GM12878 (cell line): ENCODE data around the gene FOXB2. TPM values are rescaled to one million over a fixed set of nuclear protein-coding genes. Genes with fewer than 3 reads are reported as not detected.

Source experiments
- ATAC-seq: fragments of 200-7000 bp; cut with Tn5 transposase; 3 replicates; pipeline ENCODE4 v1.9.1; 2020; ENCODE audit warnings: mild to moderate bottlenecking, moderate library complexity
- BruUV-seq: library from RNA; stranded (reverse); fragments of 400-500 nt; replicated peaks from 2 replicates; lab custom pipeline; 2021; lab: Mats Ljungman, UMichigan
- CTCF ChIA-PET: fragments of 300-600 bp; sonication (Branson Sonifier 250); formaldehyde crosslinking; extraction: SDS; loops from one replicate; lab custom pipeline; 2021; ENCODE audit warnings: inconsistent platforms; lab: Yijun Ruan, JAX
- POLR2A ChIA-PET: fragments of 350-600 bp; formaldehyde crosslinking; extraction: SDS; loops from one replicate; lab custom pipeline; 2021; ENCODE audit warnings: inconsistent platforms; lab: Charles Lee
- RAD21 ChIA-PET: fragments of 300-600 bp; sonication (Branson Sonifier 250); formaldehyde crosslinking; loops from one replicate; lab custom pipeline; 2023; ENCODE audit warnings: antibody characterized with exemption; ENCODE audit not compliant: unreplicated experiment; lab: Charles Lee
- SMC1A ChIA-PET: fragments of 300-600 bp; sonication (Branson Sonifier 250); formaldehyde crosslinking; loops from one replicate; lab custom pipeline; 2023; ENCODE audit not compliant: unreplicated experiment, uncharacterized antibody; lab: Charles Lee
- DNase-seq: peaks from one replicate; pipeline ENCODE4 v3.0.0-alpha.2; 2011; ENCODE audit warnings: low read depth, low spot score
- FAIRE-seq: peaks from 3 replicates; lab custom pipeline; 2011; peaks lifted over from hg19 to GRCh38; lab: Jason Lieb, UNC
- H2AFZ ChIP-seq: 2 replicates; pipeline ENCODE4 v1.6.0; 2011; ENCODE audit warnings: low read depth, low read length, control low read depth; ENCODE audit not compliant: control insufficient read depth
- H3K27ac ChIP-seq: 2 replicates; pipeline ENCODE4 v1.5.1; 2011; ENCODE audit warnings: control low read depth; ENCODE audit not compliant: control insufficient read depth, insufficient read depth
- H3K27me3 ChIP-seq, 2 experiments: replicated peaks in 1 of 2; 2 replicates each; pipeline versions ENCODE4 v1.6.0 to v1.6.1; 2011; ENCODE audit warnings: low read length in 1 of 2; ENCODE audit not compliant: control insufficient read depth in 2 of 2, insufficient read depth in 2 of 2
- H3K36me3 ChIP-seq, 2 experiments: 2 replicates each; pipeline ENCODE4 v1.5.1; 2011; ENCODE audit warnings: low read length in 1 of 2; ENCODE audit not compliant: control insufficient read depth in 2 of 2, insufficient read depth in 2 of 2
- H3K4me1 ChIP-seq: 2 replicates; pipeline ENCODE4 v1.6.1; 2011; ENCODE audit warnings: mild to moderate bottlenecking, low read length, moderate library complexity, mixed read lengths; ENCODE audit not compliant: control insufficient read depth, insufficient read depth
- H3K4me2 ChIP-seq: 2 replicates; pipeline ENCODE4 v1.6.0; 2011; ENCODE audit warnings: control low read depth; ENCODE audit not compliant: control insufficient read depth, insufficient read depth
- H3K4me3 ChIP-seq: fragments of 200-600 bp; sonication (generic); 2 replicates; pipeline ENCODE4 v1.5.1; 2016
- H3K79me2 ChIP-seq: 2 replicates; pipeline ENCODE4 v1.6.0; 2011; ENCODE audit warnings: low read length; ENCODE audit not compliant: control insufficient read depth, insufficient read depth
- H3K9ac ChIP-seq: 2 replicates; pipeline ENCODE4 v1.8.0; 2011; ENCODE audit warnings: low read length, control low read depth, mixed read lengths; ENCODE audit not compliant: control insufficient read depth, insufficient read depth
- H3K9me3 ChIP-seq: replicated peaks from 3 replicates; pipeline ENCODE4 v1.5.1; 2011; ENCODE audit warnings: mild to moderate bottlenecking, low read length; ENCODE audit not compliant: control insufficient read depth, insufficient read depth
- H4K20me1 ChIP-seq: 2 replicates; pipeline ENCODE4 v1.6.0; 2011; ENCODE audit not compliant: control insufficient read depth, insufficient read depth
- CHD2 ChIP-seq: IDR thresholded peaks from 2 replicates; pipeline ENCODE4 v1.6.1; 2011; ENCODE audit warnings: low read depth, low read length, improper control_type of control experiment, borderline replicate concordance
- KDM1A ChIP-seq: fragments of 200-600 bp; sonication (generic); IDR thresholded peaks from 2 replicates; pipeline ENCODE4 v1.6.1; 2016; ENCODE audit warnings: borderline replicate concordance
- NBN ChIP-seq: fragments of 450-650 bp; IDR thresholded peaks from 2 replicates; pipeline ENCODE4 v1.6.1; 2016
- NRF1 ChIP-seq: conservative IDR thresholded peaks from 2 replicates; pipeline ENCODE4 v1.6.1; 2011; ENCODE audit warnings: mild to moderate bottlenecking, low read depth, low read length, improper control_type of control experiment
- PBX3 ChIP-seq: IDR thresholded peaks from 2 replicates; pipeline ENCODE4 v1.6.1; 2011; ENCODE audit warnings: mild to moderate bottlenecking, low read depth, low read length, moderate library complexity; ENCODE audit not compliant: insufficient replicate concordance
- SMAD5 ChIP-seq: IDR thresholded peaks from 2 replicates; pipeline ENCODE4 v1.6.1; 2016; ENCODE audit warnings: antibody characterized with exemption, low read depth
- SMARCA5 ChIP-seq: fragments of 450-650 bp; IDR thresholded peaks from 2 replicates; pipeline ENCODE4 v1.6.1; 2017; ENCODE audit warnings: mild to moderate bottlenecking
- SUZ12 ChIP-seq: fragments of 200-600 bp; sonication (generic); IDR thresholded peaks from one replicate; pipeline ENCODE4 v1.6.1; 2018; ENCODE audit warnings: antibody characterized with exemption, mild to moderate bottlenecking; ENCODE audit not compliant: unreplicated experiment
- WRNIP1 ChIP-seq: IDR thresholded peaks from 2 replicates; pipeline ENCODE4 v1.6.1; 2011; ENCODE audit warnings: low read depth, low read length, improper control_type of control experiment, borderline replicate concordance
- ZNF207 ChIP-seq: fragments of 450-650 bp; IDR thresholded peaks from 2 replicates; pipeline ENCODE4 v1.6.1; 2014; ENCODE audit warnings: antibody characterized with exemption, mild to moderate bottlenecking, borderline replicate concordance
- WGBS: methylation state at CpG from one replicate; pipeline ENCODE4 v1.1.6; 2016; ENCODE audit warnings: low lambda C conversion rate; ENCODE audit not compliant: insufficient replicate concordance, insufficient coverage; ENCODE audit errors: missing lambda C conversion rate; 5-methylcytosine and 5-hydroxymethylcytosine counted together
- in situ Hi-C: fragments of 300-500 bp; cut with MboI; formaldehyde crosslinking; loops from 9 replicates; pipeline ENCODE4 v1.14.3; 2018; ENCODE audit warnings: mixed read lengths
- intact Hi-C: fragments of 100-400 bp; cut with micrococcal nuclease; formaldehyde crosslinking; loops from one replicate; pipeline ENCODE4 v1.14.2; 2022; ENCODE audit not compliant: unreplicated experiment
- polyA plus RNA-seq, 11 experiments: library from polyadenylated mRNA; depleted of rRNA in 4 of 11; unstranded in 6 of 11; stranded (reverse) in 5 of 11; fragments of >200 nt; fragmentation: Nextera tagmentation in 4 of 11; fragmentation: Illumina TruSeq in 1 of 11; extraction: Ambion mirVana in 4 of 11; extraction: Trizol in 1 of 11; gene quantifications; 1 replicate in 1 of 11; 2 replicates in 10 of 11; pipeline versions ENCODE4 v1.2.1 to v1.2.3, GENCODE V29; 2011 to 2016; ENCODE audit warnings: inconsistent platforms in 2 of 11, missing spikeins in 2 of 11, low read depth in 1 of 11
- total RNA-seq, 4 experiments: library from RNA; depleted of rRNA in 3 of 4; stranded (reverse); fragments of >200 nt in 3 of 4; fragmentation: Illumina TruSeq in 1 of 4; extraction: Trizol in 1 of 4; gene quantifications; 2 replicates each; pipeline versions ENCODE4 v1.2.1 to v1.2.3, GENCODE V29; 2013 to 2021
- TF ChIP-seq, protein P1 (sequence below): fragments of 450-650 bp; IDR thresholded peaks from 2 replicates; pipeline ENCODE4 v1.6.1; 2016; ENCODE audit warnings: mild to moderate bottlenecking

FOXB2 gene
- total and polyA plus RNA-seq, 10 of the 15 experiments (the other 5 are each of a cell fraction or from before 2014, with no cell fraction given): not detected

DNA sequence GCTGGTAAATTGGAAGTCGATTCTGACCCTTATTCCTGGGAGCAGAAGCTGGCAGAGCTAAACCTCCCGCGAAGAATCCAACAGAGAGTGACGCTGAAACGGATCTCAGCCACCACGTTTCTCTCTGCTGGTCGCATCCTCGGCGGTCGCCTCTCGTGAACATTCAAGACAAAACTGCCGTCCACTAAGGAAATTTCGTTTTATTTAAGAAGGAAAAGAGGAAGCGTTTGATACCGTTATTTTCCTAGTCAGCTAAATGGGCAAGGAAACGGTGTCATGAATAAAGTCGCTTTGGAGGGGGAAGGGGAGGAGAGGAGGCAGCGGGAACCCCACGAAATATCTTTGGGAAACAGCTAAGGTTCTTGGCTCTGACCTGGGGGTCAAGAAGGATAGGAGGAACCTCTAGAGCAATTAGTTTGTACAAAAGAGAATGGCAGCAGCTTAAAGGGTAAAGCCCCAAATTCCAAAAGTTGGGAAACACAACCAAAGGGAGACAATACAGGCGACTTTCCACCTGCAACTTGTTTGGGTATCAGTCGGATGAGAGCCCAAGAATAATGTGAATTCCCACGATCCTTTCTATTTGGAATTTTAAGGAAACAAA is 1.9 kb downstream of the FOXB2 start:
- BruUV-seq: no TSS peak
- Histone ChIP-seq H4K20me1 (no peaks in the 10 kb centered on the region; the same call in 1 of the 2 replicates), H3K27ac (no peak overlapping the region), H3K4me2 (no peak overlapping the region), H2AFZ (no peak overlapping the region), H3K4me3 (no peak overlapping the region), H3K36me3 (no peaks in the 10 kb centered on the region)
- ChIA-PET SMC1A (no interaction called here), POLR2A (no interaction called here), RAD21 (no interaction called here)
- WGBS: 32% methylated on average over 22 of the region's 22 CpGs
- in situ Hi-C loops (no loop called here), intact Hi-C loops (loop anchor here (10.0 kb wide), 1 partner anchor 133 kb away; no protein-coding TSS in a partner anchor)
- DNase-seq: no peak
- no peak for ATAC-seq
- TF ChIP-seq NBN: no peak
- peak; percentile 52 for TF ChIP-seq SUZ12
- TF ChIP-seq, all 136 proteins: peak for 1
- no peak for FAIRE-seq
- H3K27me3 ChIP-seq: peaks cover 14 to 24% of the 10 kb centered on the region in 2 experiments
- CTCF ChIA-PET: no interaction called here
- no peak overlapping the region for H3K9ac ChIP-seq
- no peaks in the 10 kb centered on the region for H3K79me2 ChIP-seq
- no peaks in the 10 kb centered on the region; the same call in 2 of the 3 replicates for H3K9me3 ChIP-seq
- H3K4me1 ChIP-seq: no peaks in the 10 kb centered on the region

- Histone ChIP-seq H3K4me2 (no peak overlapping the region), H3K79me2 (no peaks in the 10 kb centered on the region), H3K4me1 (no peaks in the 10 kb centered on the region), H3K27me3 (peaks cover 11 to 22% of the 10 kb centered on the region in 2 experiments), H3K9me3 (no peaks in the 10 kb centered on the region; the same call in 2 of the 3 replicates), H3K27ac (no peak overlapping the region), H4K20me1 (no peaks in the 10 kb centered on the region; the same call in 1 of the 2 replicates), H3K4me3 (no peak overlapping the region), H3K36me3 (no peaks in the 10 kb centered on the region), H3K9ac (no peak overlapping the region), H2AFZ (no peak overlapping the region)
- no peak for ATAC-seq
- ChIA-PET POLR2A (no interaction called here), CTCF (no interaction called here), SMC1A (no interaction called here), RAD21 (no interaction called here)
- 34% methylated on average over 37 of the region's 37 CpGs for WGBS
- intact Hi-C loops: loop anchor here (10.0 kb wide), 1 partner anchor 133 kb away; no protein-coding TSS in a partner anchor
- in situ Hi-C loops: no loop called here
- no TSS peak for BruUV-seq
- DNase-seq: no peak
- no peak for FAIRE-seq
- TF ChIP-seq SMARCA5: no peak
- no peak for TF ChIP-seq KDM1A
- TF ChIP-seq PBX3: no peak
- TF ChIP-seq WRNIP1: no peak
- TF ChIP-seq ZNF207: no peak
- TF ChIP-seq CHD2: no peak
- no peak for TF ChIP-seq NRF1
- TF ChIP-seq SMAD5: no peak
- TF ChIP-seq, protein P1, sequence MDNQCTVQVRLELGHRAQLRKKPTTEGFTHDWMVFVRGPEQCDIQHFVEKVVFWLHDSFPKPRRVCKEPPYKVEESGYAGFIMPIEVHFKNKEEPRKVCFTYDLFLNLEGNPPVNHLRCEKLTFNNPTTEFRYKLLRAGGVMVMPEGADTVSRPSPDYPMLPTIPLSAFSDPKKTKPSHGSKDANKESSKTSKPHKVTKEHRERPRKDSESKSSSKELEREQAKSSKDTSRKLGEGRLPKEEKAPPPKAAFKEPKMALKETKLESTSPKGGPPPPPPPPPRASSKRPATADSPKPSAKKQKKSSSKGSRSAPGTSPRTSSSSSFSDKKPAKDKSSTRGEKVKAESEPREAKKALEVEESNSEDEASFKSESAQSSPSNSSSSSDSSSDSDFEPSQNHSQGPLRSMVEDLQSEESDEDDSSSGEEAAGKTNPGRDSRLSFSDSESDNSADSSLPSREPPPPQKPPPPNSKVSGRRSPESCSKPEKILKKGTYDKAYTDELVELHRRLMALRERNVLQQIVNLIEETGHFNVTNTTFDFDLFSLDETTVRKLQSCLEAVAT: no peak
These were observed 2.7 kb downstream of the FOXB2 start for GRCh38 chr9:77021922-77022782.
